GM12878 (cell line): Measurements from ENCODE around the gene CAMTA2. TPM values are rescaled to one million over a fixed set of nuclear protein-coding genes. Genes with fewer than 3 reads are reported as not detected.

Source experiments
- ATAC-seq: fragments of 200-7000 bp; cut with Tn5 transposase; 3 replicates; pipeline ENCODE4 v1.9.1; 2020; ENCODE audit warnings: mild to moderate bottlenecking, moderate library complexity
- BruUV-seq: library from RNA; stranded (reverse); fragments of 400-500 nt; replicated peaks from 2 replicates; lab custom pipeline; 2021; lab: Mats Ljungman, UMichigan
- CTCF ChIA-PET: fragments of 300-600 bp; sonication (Branson Sonifier 250); formaldehyde crosslinking; extraction: SDS; loops from one replicate; lab custom pipeline; 2021; ENCODE audit warnings: inconsistent platforms; lab: Yijun Ruan, JAX
- POLR2A ChIA-PET: fragments of 350-600 bp; formaldehyde crosslinking; extraction: SDS; loops from one replicate; lab custom pipeline; 2021; ENCODE audit warnings: inconsistent platforms; lab: Charles Lee
- RAD21 ChIA-PET: fragments of 300-600 bp; sonication (Branson Sonifier 250); formaldehyde crosslinking; loops from one replicate; lab custom pipeline; 2023; ENCODE audit warnings: antibody characterized with exemption; ENCODE audit not compliant: unreplicated experiment; lab: Charles Lee
- SMC1A ChIA-PET: fragments of 300-600 bp; sonication (Branson Sonifier 250); formaldehyde crosslinking; loops from one replicate; lab custom pipeline; 2023; ENCODE audit not compliant: unreplicated experiment, uncharacterized antibody; lab: Charles Lee
- DNase-seq: peaks from one replicate; pipeline ENCODE4 v3.0.0-alpha.2; 2011; ENCODE audit warnings: low read depth, low spot score
- FAIRE-seq: peaks from 3 replicates; lab custom pipeline; 2011; peaks lifted over from hg19 to GRCh38; lab: Jason Lieb, UNC
- H2AFZ ChIP-seq: 2 replicates; pipeline ENCODE4 v1.6.0; 2011; ENCODE audit warnings: low read depth, low read length, control low read depth; ENCODE audit not compliant: control insufficient read depth
- H3K27ac ChIP-seq: 2 replicates; pipeline ENCODE4 v1.5.1; 2011; ENCODE audit warnings: control low read depth; ENCODE audit not compliant: control insufficient read depth, insufficient read depth
- H3K27me3 ChIP-seq, 2 experiments: replicated peaks in 1 of 2; 2 replicates each; pipeline versions ENCODE4 v1.6.0 to v1.6.1; 2011; ENCODE audit warnings: low read length in 1 of 2; ENCODE audit not compliant: control insufficient read depth in 2 of 2, insufficient read depth in 2 of 2
- H3K36me3 ChIP-seq, 2 experiments: 2 replicates each; pipeline ENCODE4 v1.5.1; 2011; ENCODE audit warnings: low read length in 1 of 2; ENCODE audit not compliant: control insufficient read depth in 2 of 2, insufficient read depth in 2 of 2
- H3K4me1 ChIP-seq: 2 replicates; pipeline ENCODE4 v1.6.1; 2011; ENCODE audit warnings: mild to moderate bottlenecking, low read length, moderate library complexity, mixed read lengths; ENCODE audit not compliant: control insufficient read depth, insufficient read depth
- H3K4me2 ChIP-seq: 2 replicates; pipeline ENCODE4 v1.6.0; 2011; ENCODE audit warnings: control low read depth; ENCODE audit not compliant: control insufficient read depth, insufficient read depth
- H3K4me3 ChIP-seq: fragments of 200-600 bp; sonication (generic); 2 replicates; pipeline ENCODE4 v1.5.1; 2016
- H3K79me2 ChIP-seq: 2 replicates; pipeline ENCODE4 v1.6.0; 2011; ENCODE audit warnings: low read length; ENCODE audit not compliant: control insufficient read depth, insufficient read depth
- H3K9ac ChIP-seq: 2 replicates; pipeline ENCODE4 v1.8.0; 2011; ENCODE audit warnings: low read length, control low read depth, mixed read lengths; ENCODE audit not compliant: control insufficient read depth, insufficient read depth
- H3K9me3 ChIP-seq: replicated peaks from 3 replicates; pipeline ENCODE4 v1.5.1; 2011; ENCODE audit warnings: mild to moderate bottlenecking, low read length; ENCODE audit not compliant: control insufficient read depth, insufficient read depth
- H4K20me1 ChIP-seq: 2 replicates; pipeline ENCODE4 v1.6.0; 2011; ENCODE audit not compliant: control insufficient read depth, insufficient read depth
- BHLHE40 ChIP-seq, 2 experiments: fragments of 450-650 bp in 1 of 2; IDR thresholded peaks; 2 replicates each; pipeline ENCODE4 v1.6.1; 2011 to 2017; ENCODE audit warnings: low read depth in 2 of 2, borderline replicate concordance in 1 of 2, improper control_type of control experiment in 1 of 2, low read length in 1 of 2, mild to moderate bottlenecking in 1 of 2
- CREB1 ChIP-seq: IDR thresholded peaks from 2 replicates; pipeline ENCODE4 v1.6.1; 2012; ENCODE audit warnings: low read depth, mild to moderate bottlenecking, inconsistent platforms
- ETV6 ChIP-seq, 2 experiments: fragments of 450-650 bp in 1 of 2; IDR thresholded peaks in 1 of 2; conservative IDR thresholded peaks in 1 of 2; 2 replicates each; pipeline ENCODE4 v1.6.1; 2014; ENCODE audit warnings: antibody characterized with exemption in 1 of 2, borderline replicate concordance in 1 of 2, low read depth in 1 of 2, mild to moderate bottlenecking in 1 of 2, moderate library complexity in 1 of 2
- IKZF2 ChIP-seq, 2 experiments: fragments of 450-650 bp; IDR thresholded peaks; 2 replicates each; pipeline ENCODE4 v1.6.1; 2017; ENCODE audit warnings: mild to moderate bottlenecking in 2 of 2, moderate library complexity in 2 of 2
- KAT2A ChIP-seq: conservative IDR thresholded peaks from 2 replicates; pipeline ENCODE4 v1.6.1; 2011; ENCODE audit warnings: low read depth, low read length; ENCODE audit not compliant: control insufficient read depth
- KLF5 ChIP-seq: fragments of 450-650 bp; IDR thresholded peaks from 2 replicates; pipeline ENCODE4 v1.6.1; 2014; ENCODE audit warnings: mild to moderate bottlenecking; ENCODE audit not compliant: partially characterized antibody
- MEF2A ChIP-seq: IDR thresholded peaks from 2 replicates; pipeline ENCODE4 v1.6.1; 2011; ENCODE audit warnings: low read depth, mild to moderate bottlenecking, low read length, moderate library complexity; ENCODE audit not compliant: insufficient read depth
- NFIC ChIP-seq: IDR thresholded peaks from 2 replicates; pipeline ENCODE4 v1.6.1; 2012; ENCODE audit warnings: low read depth, mild to moderate bottlenecking, inconsistent platforms, low read length, moderate library complexity
- NR2C1 ChIP-seq: fragments of 450-650 bp; IDR thresholded peaks from 2 replicates; pipeline ENCODE4 v1.6.1; 2017; ENCODE audit warnings: antibody characterized with exemption, mild to moderate bottlenecking, moderate library complexity
- PAX5 ChIP-seq: IDR thresholded peaks from 2 replicates; pipeline ENCODE4 v1.6.1; 2011; ENCODE audit warnings: low read depth, low read length, borderline replicate concordance
- RAD51 ChIP-seq: fragments of 450-650 bp; IDR thresholded peaks from 2 replicates; pipeline ENCODE4 v1.6.1; 2016; ENCODE audit warnings: moderate library complexity, mild to moderate bottlenecking, inconsistent platforms
- SMAD1 ChIP-seq: fragments of 450-650 bp; IDR thresholded peaks from 2 replicates; pipeline ENCODE4 v1.6.1; 2018; ENCODE audit warnings: mild to moderate bottlenecking, low read depth; ENCODE audit not compliant: partially characterized antibody
- TCF3 ChIP-seq: IDR thresholded peaks from 2 replicates; pipeline ENCODE4 v1.6.1; 2012; ENCODE audit warnings: low read depth, mild to moderate bottlenecking, low read length, borderline replicate concordance; ENCODE audit not compliant: insufficient read depth
- ZNF274 ChIP-seq: IDR thresholded peaks from one replicate; pipeline ENCODE4 v1.8.0; 2011; ENCODE audit not compliant: insufficient read length, insufficient read depth
- ZNF384 ChIP-seq: IDR thresholded peaks from 2 replicates; pipeline ENCODE4 v1.6.1; 2012; ENCODE audit warnings: low read depth, mild to moderate bottlenecking, low read length, improper control_type of control experiment, borderline replicate concordance
- WGBS: methylation state at CpG from one replicate; pipeline ENCODE4 v1.1.6; 2016; ENCODE audit warnings: low lambda C conversion rate; ENCODE audit not compliant: insufficient replicate concordance, insufficient coverage; ENCODE audit errors: missing lambda C conversion rate; 5-methylcytosine and 5-hydroxymethylcytosine counted together
- in situ Hi-C: fragments of 300-500 bp; cut with MboI; formaldehyde crosslinking; loops from 9 replicates; pipeline ENCODE4 v1.14.3; 2018; ENCODE audit warnings: mixed read lengths
- intact Hi-C: fragments of 100-400 bp; cut with micrococcal nuclease; formaldehyde crosslinking; loops from one replicate; pipeline ENCODE4 v1.14.2; 2022; ENCODE audit not compliant: unreplicated experiment
- polyA plus RNA-seq, 11 experiments: library from polyadenylated mRNA; depleted of rRNA in 4 of 11; unstranded in 6 of 11; stranded (reverse) in 5 of 11; fragments of >200 nt; fragmentation: Nextera tagmentation in 4 of 11; fragmentation: Illumina TruSeq in 1 of 11; extraction: Ambion mirVana in 4 of 11; extraction: Trizol in 1 of 11; gene quantifications; 1 replicate in 1 of 11; 2 replicates in 10 of 11; pipeline versions ENCODE4 v1.2.1 to v1.2.3, GENCODE V29; 2011 to 2016; ENCODE audit warnings: inconsistent platforms in 2 of 11, missing spikeins in 2 of 11, low read depth in 1 of 11
- total RNA-seq, 4 experiments: library from RNA; depleted of rRNA in 3 of 4; stranded (reverse); fragments of >200 nt in 3 of 4; fragmentation: Illumina TruSeq in 1 of 4; extraction: Trizol in 1 of 4; gene quantifications; 2 replicates each; pipeline versions ENCODE4 v1.2.1 to v1.2.3, GENCODE V29; 2013 to 2021
- TF ChIP-seq, protein P1 (sequence below): IDR thresholded peaks from 2 replicates; pipeline ENCODE4 v1.6.1; 2011; ENCODE audit warnings: borderline replicate concordance, low read depth, mild to moderate bottlenecking, moderate library complexity, low read length; ENCODE audit not compliant: insufficient read depth, poor library complexity, severe bottlenecking
- TF ChIP-seq, protein P2 (sequence below): IDR thresholded peaks from 2 replicates; pipeline ENCODE4 v1.6.1; 2012; ENCODE audit warnings: low read depth, low read length, improper control_type of control experiment
- TF ChIP-seq, protein P3 (sequence below): IDR thresholded peaks from 2 replicates; pipeline ENCODE4 v1.6.1; 2012; ENCODE audit warnings: low read depth, low read length, improper control_type of control experiment
- TF ChIP-seq, protein P4 (sequence below): IDR thresholded peaks from 2 replicates; pipeline ENCODE4 v1.6.1; 2011; ENCODE audit warnings: mild to moderate bottlenecking, low read depth, low read length, moderate library complexity; ENCODE audit not compliant: insufficient replicate concordance

Gene CAMTA2
- total and polyA plus RNA-seq, 10 of the 15 experiments (the other 5 are each of a cell fraction or from before 2014, with no cell fraction given) = 0.42 to 29.3 (median 11.2) TPM

DNA sequence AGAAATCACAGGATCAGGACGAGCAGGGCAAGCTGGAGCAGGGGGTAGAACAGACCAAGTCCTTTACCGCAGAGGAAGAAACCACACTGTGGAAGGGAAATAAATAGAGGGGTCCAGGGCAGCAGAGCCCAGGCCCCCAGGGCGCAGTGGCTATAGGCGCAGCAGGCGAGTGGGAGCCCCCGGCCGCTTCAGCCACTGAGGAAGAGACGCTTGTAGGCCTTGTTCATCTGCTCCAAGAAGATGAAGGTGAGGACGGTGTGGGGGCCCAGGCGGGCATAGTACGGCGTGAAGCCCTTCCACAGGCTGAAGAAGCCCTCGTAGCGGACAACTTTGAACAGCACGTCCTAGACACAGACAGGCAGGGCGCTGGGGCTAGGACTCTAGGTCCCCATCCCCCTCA is 49.9 kb downstream of the CAMTA2 start:
- H3K4me3 ChIP-seq = no peak overlapping the region
- peaks cover 44% of the 10 kb centered on the region for H3K79me2 ChIP-seq
- H4K20me1 ChIP-seq = no peaks in the 10 kb centered on the region
- in situ Hi-C loops = no loop called here
- H2AFZ ChIP-seq = no peak overlapping the region
- H3K27ac ChIP-seq = no peak overlapping the region
- no TSS peak for BruUV-seq
- ChIA-PET CTCF (interaction anchor here (0.7 kb wide), 1 partner anchor 32 kb away, joined by 3 read pairs; no protein-coding TSS in a partner anchor), RAD21 (no interaction called here), SMC1A (no interaction called here), POLR2A (interaction anchor here (0.6 to 1.0 kb wide), 2 partner anchors 16 to 30 kb away, joined by 3 to 5 read pairs; partner anchors contain the start of gene SPAG7)
- H3K4me2 ChIP-seq = no peak overlapping the region; the same call in 1 of the 2 replicates
- 90% methylated on average over 16 of the region's 16 CpGs for WGBS
- FAIRE-seq (no peak), DNase-seq (no peak), ATAC-seq (no peak)
- H3K36me3 ChIP-seq = peaks cover 6 to 18% of the 10 kb centered on the region in 2 experiments; a peak in 3 of 4 replicates
- H3K27me3 ChIP-seq = no peaks in the 10 kb centered on the region
- intact Hi-C loops = no loop called here
- peaks cover 30% of the 10 kb centered on the region for H3K4me1 ChIP-seq
- no peaks in the 10 kb centered on the region for H3K9me3 ChIP-seq
- TF ChIP-seq NR2C1 (no peak), RAD51 (no peak), CREB1 (no peak), MEF2A (no peak), IKZF2 (IDR thresholded peaks at IDR 0.05) (no peak), SMAD1 (no peak), TCF3 (no peak), ZNF274 (no peak), BHLHE40 (IDR thresholded peaks at IDR 0.05; ENCODE audit: borderline replicate concordance in 1 of 2, low read depth in 2 of 2, low read length in 1 of 2) (no peak), PAX5 (no peak), ETV6 (conservative IDR thresholded peaks at IDR 0.05 in 1 of 2, IDR thresholded peaks at IDR 0.05 in 1 of 2; ENCODE audit: borderline replicate concordance in 1 of 2, low read depth in 1 of 2) (no peak), ZNF384 (no peak), NFIC (no peak), KAT2A (no peak), KLF5 (no peak)
- TF ChIP-seq, protein P1, sequence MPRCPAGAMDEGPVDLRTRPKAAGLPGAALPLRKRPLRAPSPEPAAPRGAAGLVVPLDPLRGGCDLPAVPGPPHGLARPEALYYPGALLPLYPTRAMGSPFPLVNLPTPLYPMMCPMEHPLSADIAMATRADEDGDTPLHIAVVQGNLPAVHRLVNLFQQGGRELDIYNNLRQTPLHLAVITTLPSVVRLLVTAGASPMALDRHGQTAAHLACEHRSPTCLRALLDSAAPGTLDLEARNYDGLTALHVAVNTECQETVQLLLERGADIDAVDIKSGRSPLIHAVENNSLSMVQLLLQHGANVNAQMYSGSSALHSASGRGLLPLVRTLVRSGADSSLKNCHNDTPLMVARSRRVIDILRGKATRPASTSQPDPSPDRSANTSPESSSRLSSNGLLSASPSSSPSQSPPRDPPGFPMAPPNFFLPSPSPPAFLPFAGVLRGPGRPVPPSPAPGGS = no peak
- TF ChIP-seq, protein P2, sequence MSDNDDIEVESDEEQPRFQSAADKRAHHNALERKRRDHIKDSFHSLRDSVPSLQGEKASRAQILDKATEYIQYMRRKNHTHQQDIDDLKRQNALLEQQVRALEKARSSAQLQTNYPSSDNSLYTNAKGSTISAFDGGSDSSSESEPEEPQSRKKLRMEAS = no peak
- TF ChIP-seq, protein P3, sequence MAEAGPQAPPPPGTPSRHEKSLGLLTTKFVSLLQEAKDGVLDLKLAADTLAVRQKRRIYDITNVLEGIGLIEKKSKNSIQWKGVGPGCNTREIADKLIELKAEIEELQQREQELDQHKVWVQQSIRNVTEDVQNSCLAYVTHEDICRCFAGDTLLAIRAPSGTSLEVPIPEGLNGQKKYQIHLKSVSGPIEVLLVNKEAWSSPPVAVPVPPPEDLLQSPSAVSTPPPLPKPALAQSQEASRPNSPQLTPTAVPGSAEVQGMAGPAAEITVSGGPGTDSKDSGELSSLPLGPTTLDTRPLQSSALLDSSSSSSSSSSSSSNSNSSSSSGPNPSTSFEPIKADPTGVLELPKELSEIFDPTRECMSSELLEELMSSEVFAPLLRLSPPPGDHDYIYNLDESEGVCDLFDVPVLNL = no peak
- TF ChIP-seq, protein P4, sequence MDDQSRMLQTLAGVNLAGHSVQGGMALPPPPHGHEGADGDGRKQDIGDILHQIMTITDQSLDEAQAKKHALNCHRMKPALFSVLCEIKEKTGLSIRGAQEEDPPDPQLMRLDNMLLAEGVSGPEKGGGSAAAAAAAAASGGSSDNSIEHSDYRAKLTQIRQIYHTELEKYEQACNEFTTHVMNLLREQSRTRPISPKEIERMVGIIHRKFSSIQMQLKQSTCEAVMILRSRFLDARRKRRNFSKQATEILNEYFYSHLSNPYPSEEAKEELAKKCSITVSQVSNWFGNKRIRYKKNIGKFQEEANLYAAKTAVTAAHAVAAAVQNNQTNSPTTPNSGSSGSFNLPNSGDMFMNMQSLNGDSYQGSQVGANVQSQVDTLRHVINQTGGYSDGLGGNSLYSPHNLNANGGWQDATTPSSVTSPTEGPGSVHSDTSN = no peak
- no peak overlapping the region for H3K9ac ChIP-seq
